GM21367 (cell line): ENCODE results near the gene SQSTM1.
A peak's percentile ranks its signal among the peaks of the same experiment; 100 is the strongest.

Experiments
- ATAC-seq: cut with Tn5 transposase; IDR thresholded peaks from one replicate; pipeline ENCODE4 v1.9.1; 2021; ENCODE audit not compliant: unreplicated experiment

Gene SQSTM1

DNA sequence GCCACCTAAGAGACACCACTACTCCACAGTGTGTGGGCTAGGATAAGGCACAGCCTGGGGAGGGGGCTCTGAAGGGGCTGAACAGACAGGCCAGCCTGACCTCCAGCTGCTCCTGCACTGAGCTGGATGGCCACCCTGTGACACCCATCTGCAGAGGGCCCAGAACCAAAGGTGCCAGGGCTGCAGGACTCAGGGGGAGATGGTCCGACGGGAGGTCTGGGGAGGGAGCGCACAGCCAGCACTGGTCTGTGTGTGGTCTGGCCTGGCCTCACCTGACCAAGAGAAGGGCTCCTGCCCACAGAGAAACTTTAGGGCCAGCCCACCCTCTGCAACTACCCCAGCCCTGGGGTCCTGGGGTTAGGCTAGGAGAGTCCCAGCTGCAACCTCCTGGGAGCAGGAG, 26.1 kb upstream of the SQSTM1 start:
- no peak for ATAC-seq

DNA sequence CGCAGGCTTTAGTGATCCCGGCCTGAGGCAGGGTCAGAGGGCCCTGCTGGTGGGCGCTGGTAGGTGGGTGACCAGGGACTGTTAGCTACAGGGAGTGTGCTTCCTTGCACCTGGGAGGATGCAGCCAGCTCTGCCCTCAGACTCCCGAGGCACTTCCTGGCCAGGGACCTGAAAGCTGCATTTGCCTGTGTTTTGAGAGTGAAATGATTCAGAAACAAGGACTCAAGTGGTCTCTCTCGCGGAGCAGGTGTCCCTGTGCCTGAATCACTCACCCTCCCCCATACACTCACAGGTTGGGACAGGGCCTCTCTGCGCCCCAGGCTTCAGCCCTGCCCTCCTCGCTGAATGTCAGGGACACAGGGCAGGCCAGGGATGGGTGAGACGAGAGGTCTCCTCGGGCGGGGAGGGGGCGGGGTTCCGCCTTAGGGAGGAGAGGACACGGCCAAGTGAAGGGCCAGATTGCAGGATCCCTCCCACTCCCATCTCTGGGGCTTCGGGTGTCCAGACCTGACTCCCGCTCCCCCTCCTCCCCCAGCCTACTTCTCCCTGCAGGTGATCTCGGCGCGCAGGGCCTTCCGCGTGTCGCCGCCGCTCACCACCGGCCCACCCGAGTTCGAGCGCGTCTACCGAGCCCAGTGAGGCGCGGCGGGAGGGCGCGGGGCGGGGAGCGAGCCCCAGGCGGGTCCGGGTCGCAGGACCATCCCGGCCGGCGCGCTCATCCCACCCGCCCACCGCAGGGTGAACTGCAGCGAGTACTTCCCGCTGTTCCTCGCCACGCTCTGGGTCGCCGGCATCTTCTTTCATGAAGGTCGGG, 25.4 kb upstream of the SQSTM1 start:
- no peak for ATAC-seq

DNA sequence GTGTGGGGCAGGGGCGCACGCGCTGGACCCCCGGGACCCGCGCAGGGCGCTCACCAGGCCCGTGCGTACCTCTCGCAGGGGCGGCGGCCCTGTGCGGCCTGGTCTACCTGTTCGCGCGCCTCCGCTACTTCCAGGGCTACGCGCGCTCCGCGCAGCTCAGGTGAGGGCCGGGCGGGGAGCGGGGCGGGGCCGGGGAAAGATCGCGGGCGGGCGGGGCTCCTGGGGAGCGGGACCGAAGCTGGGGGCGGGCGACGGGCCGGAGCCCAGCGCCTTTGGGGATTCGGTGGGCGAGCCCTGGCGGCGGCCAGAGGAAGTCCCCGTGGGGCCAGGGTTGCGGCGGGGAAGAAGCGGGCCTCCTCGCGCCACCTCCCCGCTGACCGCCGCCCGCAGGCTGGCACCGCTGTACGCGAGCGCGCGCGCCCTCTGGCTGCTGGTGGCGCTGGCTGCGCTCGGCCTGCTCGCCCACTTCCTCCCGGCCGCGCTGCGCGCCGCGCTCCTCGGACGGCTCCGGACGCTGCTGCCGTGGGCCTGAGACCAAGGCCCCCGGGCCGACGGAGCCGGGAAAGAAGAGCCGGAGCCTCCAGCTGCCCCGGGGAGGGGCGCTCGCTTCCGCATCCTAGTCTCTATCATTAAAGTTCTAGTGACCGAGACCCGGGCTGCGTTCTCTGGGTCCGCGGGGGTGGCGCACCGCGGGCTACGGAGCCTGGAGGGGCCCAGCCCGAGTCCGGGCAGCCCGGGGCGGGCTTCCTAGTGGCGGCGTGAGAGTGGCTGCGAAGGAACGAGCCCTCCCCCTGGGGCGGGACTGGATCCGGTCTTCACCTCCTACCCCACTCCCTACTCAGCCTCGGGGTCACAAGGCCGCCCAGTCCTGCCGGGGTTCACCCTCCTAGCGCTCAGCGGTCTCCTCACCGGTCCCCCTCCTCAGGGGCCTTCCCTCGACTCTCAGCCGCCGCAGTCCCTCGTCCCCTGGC, 24.6 kb upstream of the SQSTM1 start:
- ATAC-seq: peak; percentile 72

DNA sequence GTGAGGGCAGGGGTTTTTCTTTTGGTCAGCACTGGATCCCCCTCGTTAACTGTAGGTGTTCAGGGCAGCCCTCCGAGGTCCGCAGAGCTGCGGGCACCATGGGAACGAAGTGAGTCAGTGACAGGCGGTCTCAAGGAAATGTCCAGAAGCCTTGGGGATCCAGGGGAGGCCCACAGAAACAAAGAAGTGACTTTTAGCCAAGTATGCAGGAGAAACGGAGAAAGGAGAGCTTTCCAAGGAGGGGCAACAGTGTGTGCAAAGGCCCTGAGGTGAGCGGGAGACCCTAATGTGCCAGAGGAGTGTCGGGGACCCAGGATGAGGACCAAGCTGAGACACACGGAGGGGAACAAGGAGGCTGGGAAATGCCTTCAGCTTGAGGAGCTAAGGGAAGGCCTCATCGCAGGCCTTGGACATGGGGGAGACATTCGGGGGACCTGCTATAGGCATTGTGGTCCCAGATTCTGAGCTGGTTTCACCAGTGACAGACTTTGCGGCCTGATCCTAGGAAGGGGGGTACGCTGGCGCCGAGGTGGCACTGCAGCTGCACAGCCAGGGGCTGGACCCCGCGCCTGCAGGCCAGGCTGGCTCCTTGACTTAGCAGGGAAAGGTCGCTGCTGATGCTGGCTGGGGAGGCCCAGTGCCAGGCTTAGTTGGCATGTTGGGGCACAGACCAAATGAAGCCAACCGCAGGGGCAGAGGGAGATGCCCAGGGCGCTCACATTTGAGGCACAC, 23.7 kb upstream of the SQSTM1 start:
- ATAC-seq: no peak

DNA sequence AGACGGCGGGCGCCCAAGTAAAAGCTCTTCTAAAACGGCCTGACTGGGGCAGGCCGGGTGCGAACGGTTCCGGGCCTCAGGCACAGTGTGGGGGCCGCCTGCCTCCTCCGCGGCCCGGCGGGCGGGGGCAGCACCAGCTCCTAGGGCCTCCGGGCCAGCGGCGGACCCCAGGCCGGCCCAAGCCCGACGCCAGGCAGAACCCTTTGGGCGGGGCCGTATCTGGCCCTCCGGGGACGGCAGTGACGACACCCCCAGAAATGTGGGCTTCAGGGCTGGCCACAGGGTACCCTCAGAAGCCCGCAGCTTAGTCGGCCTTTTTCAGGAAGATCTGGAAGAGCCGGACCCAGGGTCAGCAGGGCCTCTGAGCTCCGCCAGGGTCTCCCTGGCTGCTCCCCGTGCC, 23.0 kb upstream of the SQSTM1 start:
- no peak for ATAC-seq

DNA sequence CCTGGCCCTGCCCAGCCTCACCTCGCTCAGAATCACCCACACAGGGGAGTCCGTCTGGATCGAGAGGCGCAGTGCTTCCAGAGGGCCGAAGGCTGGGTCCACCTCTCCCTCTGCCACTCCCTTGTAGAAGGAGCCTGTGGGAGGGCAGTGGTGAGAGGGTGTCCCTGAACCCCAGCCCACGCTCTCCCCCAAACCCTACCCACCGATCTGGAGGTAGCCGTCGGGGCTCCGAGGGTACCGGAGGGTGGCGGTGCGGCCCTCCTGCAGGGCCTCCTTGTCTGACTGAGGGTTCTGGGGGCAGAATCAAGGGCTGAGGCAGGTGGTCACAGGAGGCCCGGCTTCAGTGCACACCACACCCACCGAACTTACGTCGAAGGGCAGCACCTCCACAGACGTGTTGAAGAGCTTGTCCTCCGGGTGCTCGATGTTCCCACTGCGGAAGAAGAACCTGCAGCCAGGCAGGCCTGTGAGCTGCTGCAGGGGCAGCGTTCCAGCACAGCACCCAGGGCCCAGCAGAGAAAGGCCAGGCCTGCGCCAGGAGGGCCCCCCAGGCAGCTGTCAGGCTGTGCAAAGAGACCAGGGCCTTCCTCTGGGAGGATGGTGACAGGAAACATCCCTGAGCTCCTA, 22.4 kb upstream of the SQSTM1 start:
- no peak for ATAC-seq

DNA sequence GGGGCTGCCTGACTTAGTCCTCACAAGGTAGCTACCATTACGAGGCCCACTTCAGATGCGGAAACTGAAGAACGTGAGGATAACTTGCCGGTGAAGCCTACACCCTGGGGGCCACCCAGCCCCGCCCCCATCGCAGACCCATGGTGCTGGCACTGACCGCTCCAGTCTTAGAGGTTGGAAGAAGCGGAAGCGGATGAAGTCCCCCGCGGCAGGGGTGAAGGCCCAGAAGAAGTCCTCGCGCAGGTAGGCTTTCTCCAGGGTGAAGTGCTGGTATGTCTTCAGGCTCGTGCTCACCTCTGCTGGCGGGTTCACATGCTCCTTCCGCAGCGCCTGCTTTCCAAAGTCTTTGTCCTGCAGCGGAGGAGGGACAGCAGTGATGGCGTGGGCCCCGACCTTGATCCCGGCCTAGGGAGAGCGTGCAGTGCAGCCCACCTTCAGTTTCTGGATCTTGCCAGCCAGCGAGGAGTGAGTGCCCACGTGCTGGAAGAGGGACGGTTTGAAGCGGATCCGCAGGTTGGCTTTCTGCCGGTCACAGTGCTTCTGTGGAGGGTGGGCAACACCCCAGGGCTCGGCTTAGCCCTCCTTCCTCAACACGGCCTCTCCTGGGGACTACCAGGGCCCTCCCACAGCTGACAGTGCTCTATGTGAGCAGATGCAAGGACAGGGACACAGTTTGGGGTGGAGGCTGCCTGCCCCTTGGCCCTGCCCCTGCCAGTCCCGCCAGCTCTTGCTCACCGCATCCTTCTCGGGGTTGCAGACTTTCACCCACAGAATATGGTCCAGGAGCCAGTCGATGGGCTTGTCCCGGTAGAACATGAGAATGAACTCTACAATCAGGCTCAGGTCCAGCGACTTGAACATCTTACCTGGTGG, 21.7 kb upstream of the SQSTM1 start:
- ATAC-seq: no peak

DNA sequence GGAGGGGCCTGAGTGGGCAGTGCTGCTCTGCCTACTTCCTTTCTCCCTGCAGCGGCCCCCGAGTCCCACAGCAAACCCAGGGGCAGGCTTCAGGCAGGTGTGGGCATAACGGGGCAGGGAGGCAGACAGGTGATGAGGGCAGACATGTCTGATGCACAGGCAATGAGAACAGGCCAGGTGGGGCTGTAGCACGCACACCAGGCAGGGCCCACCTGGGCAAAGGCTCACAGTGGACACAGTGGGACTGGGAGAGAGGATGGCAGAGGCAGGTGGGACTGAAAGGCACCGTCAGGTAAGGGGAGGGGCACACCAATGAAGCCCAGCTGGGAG, 21.1 kb upstream of the SQSTM1 start:
- no peak for ATAC-seq

DNA sequence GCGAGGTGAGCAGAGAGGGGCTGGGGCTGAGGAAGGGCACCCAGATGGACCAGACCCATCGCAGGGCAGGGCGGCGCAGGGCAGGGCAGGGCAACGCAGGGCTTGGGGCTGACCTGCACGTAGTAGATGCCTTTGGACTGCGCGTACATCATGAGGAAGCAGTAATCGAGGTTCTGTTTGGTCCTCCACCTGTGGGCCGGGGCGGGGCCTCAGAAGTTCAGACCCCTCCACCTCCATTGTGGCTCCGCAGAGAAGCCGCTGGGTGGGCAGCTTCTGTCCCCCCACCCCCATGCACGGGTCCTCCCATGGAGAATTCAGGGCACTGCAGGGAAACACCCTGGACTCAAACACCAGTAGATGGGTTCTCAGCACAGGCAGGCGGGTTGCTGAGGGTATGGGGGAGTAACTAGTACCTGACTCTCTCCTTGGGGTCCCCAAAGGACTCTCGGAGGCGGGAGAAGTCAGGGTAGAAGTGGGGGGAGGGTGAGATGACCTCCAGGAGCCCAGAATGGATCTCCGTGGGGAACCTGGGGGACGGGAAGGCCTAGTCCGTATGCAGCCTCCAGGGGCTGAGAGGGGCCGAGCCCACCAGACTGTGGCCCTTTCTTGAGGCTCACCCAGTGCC, 20.5 kb upstream of the SQSTM1 start:
- ATAC-seq: no peak

DNA sequence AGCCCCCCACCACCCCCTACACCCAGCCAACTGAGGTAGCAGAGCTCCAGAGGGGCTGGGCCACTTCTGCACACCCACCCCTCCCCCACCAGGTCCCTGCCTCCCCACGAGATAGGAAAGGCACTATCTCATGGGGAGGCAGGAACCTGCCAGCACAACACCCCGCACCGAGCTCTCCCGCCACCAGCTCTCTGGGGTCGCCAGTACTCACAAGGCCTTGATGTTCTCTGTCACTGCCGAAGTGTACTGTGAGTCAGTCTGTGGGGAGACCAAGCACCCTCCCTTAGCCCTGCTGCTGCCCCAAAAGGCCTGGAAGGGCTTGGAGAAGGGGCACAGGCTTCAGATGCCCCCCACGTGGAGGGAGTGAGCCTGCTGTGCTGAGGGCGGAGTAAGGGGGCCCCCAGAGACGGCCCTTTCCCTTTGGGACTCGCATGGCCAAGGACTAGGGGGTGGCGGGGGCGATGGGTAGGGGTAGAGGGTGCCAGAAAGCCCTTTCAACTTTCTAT, 20.0 kb upstream of the SQSTM1 start:
- ATAC-seq: no peak

DNA sequence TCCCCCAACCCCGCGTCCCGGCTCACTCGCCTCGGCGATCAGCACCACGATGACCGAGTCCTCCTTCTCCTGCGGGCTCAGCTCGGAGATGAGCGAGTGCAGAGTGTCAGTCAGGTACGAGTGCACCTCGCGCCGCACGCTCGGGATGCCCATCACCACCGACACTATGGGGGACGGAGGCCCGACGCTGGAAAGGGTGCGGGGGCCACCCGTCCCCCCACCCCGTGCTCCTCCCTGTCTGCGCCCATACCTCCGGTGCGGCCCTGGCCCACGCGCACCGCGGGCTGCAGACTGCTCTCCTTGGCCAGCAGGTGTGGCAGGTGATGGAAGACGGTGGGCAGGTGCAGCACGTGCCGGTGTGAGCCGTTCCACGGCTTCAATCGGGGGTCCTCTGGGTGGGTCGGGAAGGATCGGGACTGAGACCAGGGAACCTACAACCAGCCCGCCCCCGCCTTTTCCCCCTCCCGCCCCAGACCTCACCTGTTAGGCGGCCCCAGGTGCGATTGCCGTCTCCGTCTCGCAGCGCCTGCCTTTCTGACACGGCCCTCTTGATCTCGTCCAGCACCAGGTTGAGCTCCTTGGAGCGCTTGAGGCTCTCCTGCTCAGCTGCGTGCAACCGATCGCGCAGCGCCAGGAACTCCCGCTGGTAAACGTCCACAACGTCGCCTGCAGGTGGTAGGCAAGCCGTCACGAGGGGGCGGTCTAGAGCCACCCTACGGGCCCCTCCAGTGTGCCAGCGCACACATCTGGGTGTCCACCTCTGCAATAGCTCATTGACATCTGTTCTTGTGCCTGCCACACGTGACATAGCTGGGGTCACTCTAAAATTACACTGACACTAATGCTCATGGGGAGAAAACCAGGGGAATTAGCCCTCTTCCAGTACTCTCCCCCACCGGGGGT, 19.1 kb upstream of the SQSTM1 start:
- no peak for ATAC-seq

DNA sequence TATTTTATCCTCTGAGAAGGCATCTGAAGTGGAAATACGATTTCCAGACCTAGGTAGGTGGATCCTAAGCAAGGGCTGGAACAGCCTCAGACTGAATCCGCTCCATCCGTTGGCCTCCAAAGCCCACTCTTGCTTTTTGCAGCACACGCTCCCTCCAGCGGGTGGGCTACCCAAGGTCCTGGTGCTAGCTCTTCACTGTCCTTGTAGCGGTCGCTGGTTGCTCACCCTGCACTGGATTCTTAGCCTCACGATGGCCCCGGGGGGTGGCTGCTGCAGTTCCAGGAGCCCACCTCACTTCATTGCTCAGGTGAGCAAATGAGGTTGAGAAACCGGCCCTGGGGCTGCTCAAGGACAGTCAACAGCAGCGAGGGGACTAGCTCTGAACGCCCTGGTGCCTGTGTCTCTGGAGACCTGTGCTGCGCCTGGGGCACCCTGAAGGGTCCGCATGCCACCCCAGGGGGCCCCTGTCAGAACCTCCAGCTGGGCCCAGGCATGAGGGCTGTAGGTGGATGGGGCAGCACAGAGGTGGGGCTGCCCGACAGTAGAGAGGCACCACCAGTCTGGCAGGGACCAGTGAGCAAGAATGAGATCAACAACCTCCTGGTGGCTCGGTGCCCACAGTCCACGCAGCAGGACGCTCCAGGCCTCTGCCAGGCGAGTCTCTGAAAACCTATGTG, 18.4 kb upstream of the SQSTM1 start:
- ATAC-seq: no peak

DNA sequence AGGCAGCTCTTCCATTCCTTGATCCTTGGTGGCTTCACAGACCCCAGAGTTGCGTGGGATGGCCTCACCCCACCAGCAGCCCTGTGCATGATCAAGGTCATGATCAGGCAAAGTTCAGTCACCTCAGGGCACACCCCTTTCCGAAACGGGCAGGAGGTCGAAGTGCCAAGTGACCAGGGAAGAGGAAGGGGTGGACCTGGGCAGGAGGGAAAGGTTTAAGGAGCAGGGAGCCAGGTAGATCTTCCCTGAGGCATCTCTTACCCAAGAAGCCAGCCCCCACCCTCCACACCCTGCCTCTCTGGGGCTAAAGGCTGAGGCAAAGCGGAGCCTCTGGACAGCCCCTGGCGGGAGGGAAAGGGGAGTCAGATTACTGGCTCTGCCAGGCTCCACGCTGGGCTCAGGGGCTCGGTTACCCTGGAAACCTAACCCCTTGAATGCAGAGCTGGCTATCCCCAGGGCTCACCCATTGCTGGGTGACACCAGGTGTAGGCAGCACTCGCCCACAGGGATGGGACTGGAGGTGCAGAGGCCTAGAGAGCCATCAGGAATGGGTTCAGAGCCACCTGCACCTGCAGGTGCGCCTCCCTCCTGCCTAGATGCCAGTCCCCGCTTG, 17.6 kb upstream of the SQSTM1 start:
- ATAC-seq: no peak

DNA sequence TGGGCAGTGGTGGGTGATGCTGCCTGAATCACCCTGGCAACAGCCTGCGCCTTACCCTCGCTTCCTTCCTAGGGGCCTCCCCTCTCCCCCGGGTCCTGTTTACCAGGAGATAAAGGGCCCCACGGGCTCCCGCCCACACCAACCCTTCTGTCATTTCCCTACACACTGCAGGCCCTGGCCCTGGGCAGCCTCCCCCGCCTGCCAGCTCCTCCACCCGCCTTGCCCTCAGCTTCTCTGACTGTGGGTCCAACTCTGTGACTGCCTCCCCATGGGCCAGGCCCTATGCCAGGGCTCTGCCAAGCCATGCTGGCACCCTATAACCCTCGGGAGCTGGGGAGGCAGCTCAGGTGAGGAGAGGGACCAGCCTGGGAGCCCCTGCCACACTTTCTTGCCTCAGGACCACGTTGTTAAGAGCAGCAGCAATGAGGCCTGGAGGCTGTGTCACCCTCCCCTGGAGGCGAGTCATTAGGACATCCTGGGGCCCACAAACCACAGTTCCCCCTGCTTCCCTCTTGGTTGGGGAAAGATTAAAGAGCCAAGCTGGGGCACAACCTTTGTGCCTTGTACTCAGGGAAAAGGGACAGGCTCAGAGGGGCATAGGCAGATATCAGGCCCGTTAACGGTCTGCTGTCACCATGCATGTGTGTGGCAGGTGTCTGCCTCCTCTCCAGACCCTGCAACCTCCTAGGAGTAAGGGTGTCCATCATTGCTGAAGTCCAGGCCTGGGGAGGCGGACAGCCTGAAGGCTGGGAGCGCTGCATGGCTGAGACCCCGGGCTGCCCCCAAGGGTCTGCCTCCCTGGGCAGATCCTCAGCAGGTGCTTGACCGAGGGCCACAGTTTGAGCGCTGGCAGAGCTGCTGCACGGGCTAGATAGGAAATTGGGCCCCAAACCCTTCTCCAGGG, 16.8 kb upstream of the SQSTM1 start:
- no peak for ATAC-seq

DNA sequence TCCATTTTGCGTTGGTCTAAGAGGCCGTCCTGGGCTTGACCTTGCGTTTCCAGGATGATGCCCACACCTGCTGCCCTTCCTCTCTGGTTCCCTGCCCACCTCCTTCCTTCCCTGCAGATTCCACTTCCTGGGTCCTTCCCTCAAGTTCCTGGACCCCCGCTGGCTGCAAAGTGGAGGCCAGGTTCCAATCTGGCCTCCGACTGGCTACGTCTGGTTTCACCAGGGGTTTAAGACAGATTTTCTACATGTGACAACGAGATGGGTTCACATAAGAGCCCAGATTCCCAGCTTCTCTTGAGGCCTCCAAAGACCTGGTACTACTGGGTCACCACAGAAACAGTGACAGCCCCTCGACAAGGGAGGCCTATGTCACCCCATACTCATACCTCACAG, 16.2 kb upstream of the SQSTM1 start:
- ATAC-seq: no peak

DNA sequence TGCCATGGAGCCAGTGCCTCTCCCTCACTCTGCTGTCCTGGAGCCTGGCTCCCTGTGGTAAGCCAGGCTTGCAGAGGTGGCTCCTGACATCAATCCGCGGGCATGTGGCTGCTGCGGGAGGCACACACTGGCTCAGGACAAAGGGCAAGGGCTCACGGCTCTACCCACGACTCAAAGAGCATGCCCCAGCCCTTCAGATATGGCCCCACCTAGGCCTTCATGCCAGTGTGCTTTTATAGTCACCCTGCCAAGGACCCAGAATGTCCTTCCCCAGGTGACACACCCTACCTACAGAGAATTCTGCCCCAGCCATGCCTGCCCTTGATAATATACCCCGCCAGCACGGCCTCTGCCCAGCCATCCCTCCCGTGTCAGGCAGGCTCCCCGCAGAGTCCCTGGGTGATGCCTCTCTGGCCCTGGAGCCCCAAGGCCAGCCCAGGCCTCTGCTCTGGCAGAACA, 15.6 kb upstream of the SQSTM1 start:
- ATAC-seq: no peak
